ENCODE measurements around the gene CACTIN.
"Not testable (repeated sequence)": the region's sequence is repeated elsewhere in the genome, so short reads cannot be mapped to it uniquely, and the experiment has no call there.

- TF ChIP-seq MAX (IDR thresholded peaks at IDR 0.05; ENCODE audit: low read depth); CTCF (IDR thresholded peaks at IDR 0.05); USF2 (IDR thresholded peaks at IDR 0.05; ENCODE audit: borderline replicate concordance, low read depth, low read length); RAD21 (IDR thresholded peaks at IDR 0.05; ENCODE audit: low read length); MEF2A (IDR thresholded peaks at IDR 0.05; ENCODE audit: borderline replicate concordance, low read depth); FOXM1 (IDR thresholded peaks at IDR 0.05; ENCODE audit: low read depth); JUND (IDR thresholded peaks at IDR 0.05); RFX5 (IDR thresholded peaks at IDR 0.05; ENCODE audit: low read length); IRF3 (IDR thresholded peaks at IDR 0.05; ENCODE audit: low read depth, low read length); EP300 (IDR thresholded peaks at IDR 0.05; ENCODE audit: borderline replicate concordance in 1 of 2, low read depth in 1 of 2, low read length in 1 of 2); USF1 (IDR thresholded peaks at IDR 0.05; ENCODE audit: borderline replicate concordance, low read depth); SIN3A (IDR thresholded peaks at IDR 0.05; ENCODE audit: borderline replicate concordance, low read depth, low read length); EZH2phosphoT487 (IDR thresholded peaks at IDR 0.05; ENCODE audit: borderline replicate concordance, low read depth); NFIC (IDR thresholded peaks at IDR 0.05; ENCODE audit: borderline replicate concordance): not testable (repeated sequence)
Observed at GRCh38 chr19:3584036-3584802, 42.4 kb downstream of the CACTIN start.
